H1 (cell line): Measurements from ENCODE around the gene ISY1. TPM values are rescaled to one million over a fixed set of nuclear protein-coding genes. Genes with fewer than 3 reads are reported as not detected.

Experiments used
- CTCF ChIA-PET: fragments of 300-600 bp; sonication (Branson Sonifier 250); formaldehyde crosslinking; loops from one replicate; lab custom pipeline; 2021; ENCODE audit not compliant: partially characterized antibody; lab: Charles Lee
- POLR2A ChIA-PET: fragments of 300-600 bp; sonication (Branson Sonifier 250); formaldehyde crosslinking; loops from one replicate; lab custom pipeline; 2021; ENCODE audit warnings: inconsistent platforms; ENCODE audit not compliant: partially characterized antibody; lab: Charles Lee
- DNase-seq, 2 experiments: peaks; one replicate each; pipeline versions ENCODE4 v3.0.0 to v3.0.0-alpha.2; 2010 to 2022; ENCODE audit warnings: low spot score in 2 of 2, low read depth in 1 of 2, mixed read lengths in 1 of 2
- FAIRE-seq: peaks from 2 replicates; lab custom pipeline; 2011; peaks lifted over from hg19 to GRCh38; lab: Jason Lieb, UNC
- H2AFZ ChIP-seq: 2 replicates; pipeline ENCODE4 v1.8.1; 2012; ENCODE audit warnings: low read length, inconsistent platforms
- H2AK5ac ChIP-seq: 2 replicates; pipeline ENCODE4 v1.6.1; 2013; ENCODE audit warnings: low read depth, low read length
- H2BK120ac ChIP-seq: replicated peaks from 2 replicates; pipeline ENCODE3; 2013; ENCODE audit warnings: low read depth, low read length, inconsistent platforms
- H2BK12ac ChIP-seq: 2 replicates; pipeline ENCODE4 v1.6.1; 2013; ENCODE audit warnings: low read depth, low read length
- H2BK15ac ChIP-seq: 2 replicates; pipeline ENCODE4 v1.6.1; 2013; ENCODE audit warnings: low read length
- H2BK20ac ChIP-seq: 2 replicates; pipeline ENCODE4 v1.6.1; 2013; ENCODE audit warnings: low read length
- H2BK5ac ChIP-seq: 2 replicates; pipeline ENCODE4 v1.6.1; 2013; ENCODE audit warnings: low read depth, low read length
- H3K14ac ChIP-seq: 2 replicates; pipeline ENCODE4 v1.6.1; 2013; ENCODE audit warnings: inconsistent platforms; ENCODE audit not compliant: insufficient read length
- H3K18ac ChIP-seq: 2 replicates; pipeline ENCODE4 v1.6.1; 2013; ENCODE audit warnings: low read length; ENCODE audit errors: extremely low read depth
- H3K23ac ChIP-seq: 2 replicates; pipeline ENCODE4 v1.6.1; 2013; ENCODE audit warnings: inconsistent platforms; ENCODE audit not compliant: insufficient read length
- H3K23me2 ChIP-seq: 2 replicates; pipeline ENCODE4 v1.6.1; 2013; ENCODE audit warnings: low read depth, low read length
- H3K27ac ChIP-seq: 2 replicates; pipeline ENCODE4 v1.6.1; 2011; ENCODE audit warnings: low read depth, low read length, inconsistent platforms
- H3K27me3 ChIP-seq, 4 experiments: replicated peaks in 1 of 4; 1 replicate in 1 of 4; 2 replicates in 3 of 4; pipeline versions ENCODE4 v1.6.1 to v1.8.1; 2011 to 2013; ENCODE audit warnings: low read length in 3 of 4, mild to moderate bottlenecking in 3 of 4, inconsistent platforms in 2 of 4, mixed read lengths in 2 of 4, moderate library complexity in 1 of 4; ENCODE audit not compliant: control insufficient read depth in 3 of 4, insufficient read depth in 3 of 4; ENCODE audit errors: extremely low read depth in 1 of 4
- H3K36me3 ChIP-seq, 4 experiments: 2 replicates each; pipeline versions ENCODE4 v1.6.1 to v1.8.1; 2011 to 2013; ENCODE audit warnings: mild to moderate bottlenecking in 4 of 4, low read length in 3 of 4, moderate library complexity in 2 of 4, control low read depth in 1 of 4, inconsistent platforms in 1 of 4; ENCODE audit not compliant: insufficient read depth in 4 of 4, control insufficient read depth in 2 of 4
- H3K4ac ChIP-seq: replicated peaks from 2 replicates; pipeline ENCODE3; 2013; ENCODE audit warnings: low read length, low read depth, mixed read lengths, inconsistent platforms; ENCODE audit not compliant: insufficient read length
- H3K4me1 ChIP-seq, 4 experiments: replicated peaks in 1 of 4; 1 replicate in 1 of 4; 2 replicates in 3 of 4; pipeline versions ENCODE4 v1.6.1 to v1.8.1; 2011 to 2013; ENCODE audit warnings: low read length in 3 of 4, inconsistent platforms in 2 of 4, mixed read lengths in 1 of 4; ENCODE audit not compliant: insufficient read depth in 4 of 4, control insufficient read depth in 3 of 4
- H3K4me2 ChIP-seq, 2 experiments: 2 replicates each; pipeline versions ENCODE4 v1.6.1 to v1.8.1; 2011 to 2013; ENCODE audit warnings: low read depth in 2 of 2, low read length in 2 of 2, control low read depth in 1 of 2, inconsistent platforms in 1 of 2, mild to moderate bottlenecking in 1 of 2; ENCODE audit not compliant: insufficient read depth in 1 of 2
- H3K4me3 ChIP-seq, 4 experiments: fragments of 200-600, 300-600 bp in 1 of 4; sonication (generic), shearing (Covaris generic), sonication (Bioruptor Twin) in 1 of 4; 2 replicates each; pipeline versions ENCODE4 v1.5.1 to v1.8.1; 2011 to 2016; ENCODE audit warnings: low read length in 4 of 4, low read depth in 3 of 4, control low read depth in 2 of 4, inconsistent platforms in 2 of 4, mild to moderate bottlenecking in 2 of 4, mixed read lengths in 1 of 4, moderate library complexity in 1 of 4; ENCODE audit not compliant: insufficient read depth in 2 of 4; ENCODE audit errors: extremely low read depth in 1 of 4
- H3K56ac ChIP-seq: replicated peaks from 2 replicates; pipeline ENCODE3; 2013; ENCODE audit warnings: low read depth, mild to moderate bottlenecking, mixed read lengths, low read length, inconsistent platforms; ENCODE audit not compliant: insufficient read length
- H3K79me1 ChIP-seq: 2 replicates; pipeline ENCODE4 v1.6.1; 2013; ENCODE audit warnings: low read depth, low read length, control low read depth
- H3K79me2 ChIP-seq, 2 experiments: 2 replicates each; pipeline versions ENCODE4 v1.6.1 to v1.8.1; 2012 to 2013; ENCODE audit warnings: low read length in 2 of 2, mild to moderate bottlenecking in 2 of 2, inconsistent platforms in 1 of 2; ENCODE audit not compliant: insufficient read depth in 2 of 2, control insufficient read depth in 1 of 2
- H3K9ac ChIP-seq, 4 experiments: replicated peaks in 1 of 4; 1 replicate in 1 of 4; 2 replicates in 3 of 4; pipeline versions ENCODE4 v1.6.1 to v1.8.1; 2011 to 2013; ENCODE audit warnings: low read depth in 3 of 4, low read length in 3 of 4, control low read depth in 2 of 4, mild to moderate bottlenecking in 2 of 4, moderate library complexity in 2 of 4, inconsistent platforms in 1 of 4; ENCODE audit errors: extremely low read depth in 1 of 4
- H3K9me3 ChIP-seq, 2 experiments: 2 replicates each; pipeline versions ENCODE4 v1.6.1 to v1.8.1; 2012 to 2013; ENCODE audit warnings: mild to moderate bottlenecking in 2 of 2, moderate library complexity in 2 of 2, control low read depth in 1 of 2, inconsistent platforms in 1 of 2, low read depth in 1 of 2, low read length in 1 of 2, mixed read lengths in 1 of 2; ENCODE audit not compliant: insufficient read depth in 2 of 2
- H4K20me1 ChIP-seq, 2 experiments: replicated peaks in 1 of 2; 2 replicates each; pipeline versions ENCODE3 to v1.8.1; 2011 to 2013; ENCODE audit warnings: inconsistent platforms in 2 of 2, low read length in 2 of 2, mild to moderate bottlenecking in 1 of 2; ENCODE audit not compliant: insufficient read depth in 2 of 2, control insufficient read depth in 1 of 2
- H4K5ac ChIP-seq: 2 replicates; pipeline ENCODE4 v1.6.1; 2013; ENCODE audit warnings: low read length, low read depth, mixed read lengths, inconsistent platforms; ENCODE audit not compliant: insufficient read length
- H4K8ac ChIP-seq: 2 replicates; pipeline ENCODE4 v1.8.0; 2013; ENCODE audit warnings: mild to moderate bottlenecking, moderate library complexity, low read length, inconsistent platforms; ENCODE audit not compliant: insufficient read depth; ENCODE audit errors: extremely low read depth
- H4K91ac ChIP-seq: replicated peaks from 2 replicates; pipeline ENCODE3; 2013; ENCODE audit warnings: low read length, mixed read lengths, inconsistent platforms; ENCODE audit not compliant: insufficient read length
- BRCA1 ChIP-seq: IDR thresholded peaks from 2 replicates; pipeline ENCODE4 v1.6.1; 2012; ENCODE audit warnings: low read depth, low read length, improper control_type of control experiment
- KDM5A ChIP-seq: fragments of 200-600 bp; IDR thresholded peaks from 2 replicates; pipeline ENCODE4 v1.7.1; 2012; ENCODE audit warnings: mild to moderate bottlenecking, low read length, inconsistent platforms, mixed read lengths
- SP2 ChIP-seq: IDR thresholded peaks from 2 replicates; pipeline ENCODE4 v1.6.1; 2012; ENCODE audit warnings: mild to moderate bottlenecking, low read length, inconsistent platforms
- WGBS, 2 experiments: shearing (Covaris generic) in 1 of 2; methylation state at CpG; one replicate each; pipeline versions ENCODE4 v1.1.6 to v1.1.7; 2013 to 2015; ENCODE audit warnings: low lambda C conversion rate in 2 of 2, mixed read lengths in 2 of 2, inconsistent platforms in 1 of 2, low coverage in 1 of 2, missing lambda C conversion rate in 1 of 2; ENCODE audit not compliant: insufficient replicate concordance in 2 of 2, insufficient coverage in 1 of 2, insufficient read length in 1 of 2; ENCODE audit errors: extremely low coverage in 1 of 2, missing lambda C conversion rate in 1 of 2; 5-methylcytosine and 5-hydroxymethylcytosine counted together
- polyA plus RNA-seq, 7 experiments: library from polyadenylated mRNA; depleted of rRNA in 3 of 7; stranded (reverse) in 5 of 7; unstranded in 2 of 7; fragments of >200 nt in 5 of 7; fragments of 200-250 nt in 2 of 7; gene quantifications; 1 replicate in 5 of 7; 2 replicates in 1 of 7; 4 replicates in 1 of 7; pipeline versions ENCODE4 v1.2.1 to v1.2.3, GENCODE V29; 2011 to 2013; ENCODE audit warnings: missing spikeins in 2 of 7, mixed read lengths in 2 of 7
- total RNA-seq: library from RNA; stranded (reverse); fragmentation: NEBNext Ultra II Directional; extraction: Animal tissue kit (Norgen Biotek cat#: 25700); gene quantifications from 2 replicates; pipeline ENCODE4 v1.2.1, GENCODE V29; 2021

The ISY1 gene
- total and polyA plus RNA-seq, 2 of the 8 experiments (the other 6 are each of a cell fraction or from before 2014, with no cell fraction given): 16.6 to 38.7 TPM

GRCh38 chr3:129164500-129164899, 3.6 kb upstream of the ISY1 start:
- peaks cover 3 to 27% (median 20%) of the 10 kb centered on the region in 4 experiments; a peak in 6 of 8 replicates for H3K36me3 ChIP-seq
- no peak overlapping the region for H3K9ac ChIP-seq
- H3K4me2 ChIP-seq: no peak overlapping the region
- H2AFZ ChIP-seq: no peak overlapping the region
- H4K91ac ChIP-seq: no peak overlapping the region
- WGBS, 2 experiments: 93% methylated on average over 7 of the region's 7 CpGs; no CpG with 5 or more reads in 1 of the 2 experiments
- H2BK12ac ChIP-seq: no peak overlapping the region
- H3K79me2 ChIP-seq: peaks cover 2 to 12% of the 10 kb centered on the region in 2 experiments
- H2BK20ac ChIP-seq: no peak overlapping the region
- no peak overlapping the region for H2AK5ac ChIP-seq
- H3K9me3 ChIP-seq: no peaks in the 10 kb centered on the region
- H3K14ac ChIP-seq: no peak overlapping the region
- DNase-seq (no peak), FAIRE-seq (no peak)
- H3K4me1 ChIP-seq: peaks cover 0 to 3% (median 1%) of the 10 kb centered on the region in 4 experiments; a peak in 4 of 7 replicates
- H3K23ac ChIP-seq: no peak overlapping the region
- no peak overlapping the region for H3K27ac ChIP-seq
- H3K18ac ChIP-seq: no peak overlapping the region
- peaks cover 9% of the 10 kb centered on the region for H3K23me2 ChIP-seq
- CTCF ChIA-PET: no interaction called here
- POLR2A ChIA-PET: interaction anchor here (0.8 to 3.7 kb wide), 6 partner anchors 8 to 151 kb away, joined by 3 to 22 read pairs (median 6); partner anchors contain the start of gene COPG1
- H4K5ac ChIP-seq: no peak overlapping the region
- no peak overlapping the region for H3K4me3 ChIP-seq
- H4K20me1 ChIP-seq: peaks cover 1% of the 10 kb centered on the region in 2 experiments
- H3K79me1 ChIP-seq: peaks cover 2% of the 10 kb centered on the region; the same call in 1 of the 2 replicates
- no peak overlapping the region for H2BK5ac ChIP-seq
- H3K27me3 ChIP-seq: no peaks in the 10 kb centered on the region
- H4K8ac ChIP-seq: no peak overlapping the region
- H3K4ac ChIP-seq: no peak overlapping the region
- no peak overlapping the region for H2BK15ac ChIP-seq
- no peak overlapping the region for H3K56ac ChIP-seq
- no peak overlapping the region for H2BK120ac ChIP-seq
- no peak for TF ChIP-seq KDM5A
- no peak for TF ChIP-seq SP2
- TF ChIP-seq BRCA1: no peak
